BLaER1 treated with 17β-estradiol and CSF1 and Interleukin-3, amounts not matched to agents 10 nM and 100 nM (cell line): ENCODE data around the gene GSTP1.

Source experiments
- H3K27ac ChIP-seq, 11 experiments: shearing (Covaris generic); formaldehyde crosslinking; 2 replicates each; pipeline ENCODE4 v1.8.1; 2022
- H3K27me3 ChIP-seq, 11 experiments: shearing (Covaris generic); formaldehyde crosslinking; 2 replicates each; pipeline ENCODE4 v1.8.1; 2022
- H3K36me3 ChIP-seq, 11 experiments: shearing (Covaris generic); formaldehyde crosslinking; 2 replicates each; pipeline ENCODE4 v1.8.1; 2022
- H3K4me1 ChIP-seq, 10 experiments: shearing (Covaris generic); formaldehyde crosslinking; 2 replicates each; pipeline ENCODE4 v1.8.1; 2022
- H3K4me2 ChIP-seq, 11 experiments: shearing (Covaris generic); formaldehyde crosslinking; 2 replicates each; pipeline ENCODE4 v1.8.1; 2022
- H3K4me3 ChIP-seq, 10 experiments: shearing (Covaris generic); formaldehyde crosslinking; 2 replicates each; pipeline ENCODE4 v1.8.1; 2022
- H3K9ac ChIP-seq, 11 experiments: shearing (Covaris generic); formaldehyde crosslinking; 2 replicates each; pipeline ENCODE4 v1.8.1; 2022
- H3K9me3 ChIP-seq, 11 experiments: shearing (Covaris generic); formaldehyde crosslinking; replicated peaks in 1 of 11; 2 replicates each; pipeline ENCODE4 v1.8.1; 2022
- H4K20me1 ChIP-seq, 11 experiments: shearing (Covaris generic); formaldehyde crosslinking; 2 replicates each; pipeline ENCODE4 v1.8.1; 2022
- Cebpa-rat ChIP-seq, 11 experiments: shearing (Covaris generic); IDR thresholded peaks; 2 replicates each; pipeline ENCODE4 v1.8.1; 2022

Gene GSTP1

GRCh38 chr11:67583247-67584204 lies at the start of gene GSTP1:
GSTP1 (plus strand) TSS chr11:67583812; CDS start chr11:67583844, 32 bp downstream.
- H3K9me3 ChIP-seq = peaks cover 0 to 12% (median 0%) of the 10 kb centered on the region in 11 experiments; a peak in 2 of 22 replicates
- H3K9ac ChIP-seq = peak within 1 kb of the TSS; percentile 80 to 97 (median 92)
- no peak for TF ChIP-seq Cebpa-rat (IDR thresholded peaks at IDR 0.05)
- peak within 1 kb of the TSS; percentile 85 to 100 (median 99) for H3K4me2 ChIP-seq
- peaks cover 3 to 41% (median 37%) of the 10 kb centered on the region in 11 experiments; a peak in 20 of 22 replicates for H3K36me3 ChIP-seq
- peaks cover 0 to 13% (median 8%) of the 10 kb centered on the region in 11 experiments; a peak in 11 of 22 replicates for H3K27me3 ChIP-seq
- peak within 1 kb of the TSS; percentile 69 to 97 (median 94) for H3K27ac ChIP-seq
- H3K4me1 ChIP-seq = peaks cover 74 to 88% (median 85%) of the 10 kb centered on the region in 10 experiments
- peaks cover 14 to 46% (median 42%) of the 10 kb centered on the region in 11 experiments; a peak in 21 of 22 replicates for H4K20me1 ChIP-seq
- H3K4me3 ChIP-seq = peak within 1 kb of the TSS; percentile 54 to 85 (median 76)

GRCh38 chr11:67534070-67534679 lies 49.4 kb upstream of the GSTP1 start:
- Histone ChIP-seq H3K4me2 (no peak overlapping the region), H3K36me3 (peaks cover 0 to 4% (median 0%) of the 10 kb centered on the region in 11 experiments; a peak in 1 of 22 replicates), H3K27ac (no peak overlapping the region), H3K9me3 (peaks cover 52 to 76% (median 63%) of the 10 kb centered on the region in 11 experiments), H3K4me3 (peak overlapping the region in 3 of 10 experiments; percentile 1 to 40 (median 17); a peak in 2 of 20 replicates), H3K9ac (no peak overlapping the region), H3K27me3 (no peaks in the 10 kb centered on the region), H3K4me1 (peaks cover 15 to 20% (median 16%) of the 10 kb centered on the region in 10 experiments), H4K20me1 (no peaks in the 10 kb centered on the region)
- TF ChIP-seq Cebpa-rat (IDR thresholded peaks at IDR 0.05) = no peak

GRCh38 chr11:67535561-67535960 lies 48.1 kb upstream of the GSTP1 start:
- no peak for TF ChIP-seq Cebpa-rat (IDR thresholded peaks at IDR 0.05)
- no peak overlapping the region for H3K4me3 ChIP-seq
- no peak overlapping the region for H3K9ac ChIP-seq
- no peaks in the 10 kb centered on the region for H4K20me1 ChIP-seq
- H3K4me1 ChIP-seq = peaks cover 1 to 9% (median 2%) of the 10 kb centered on the region in 10 experiments; a peak in 19 of 20 replicates
- H3K36me3 ChIP-seq = peaks cover 0 to 4% (median 0%) of the 10 kb centered on the region in 11 experiments; a peak in 1 of 22 replicates
- H3K27ac ChIP-seq = no peak overlapping the region
- no peaks in the 10 kb centered on the region for H3K27me3 ChIP-seq
- peaks cover 54 to 79% (median 69%) of the 10 kb centered on the region in 11 experiments for H3K9me3 ChIP-seq
- no peak overlapping the region for H3K4me2 ChIP-seq

DNA sequence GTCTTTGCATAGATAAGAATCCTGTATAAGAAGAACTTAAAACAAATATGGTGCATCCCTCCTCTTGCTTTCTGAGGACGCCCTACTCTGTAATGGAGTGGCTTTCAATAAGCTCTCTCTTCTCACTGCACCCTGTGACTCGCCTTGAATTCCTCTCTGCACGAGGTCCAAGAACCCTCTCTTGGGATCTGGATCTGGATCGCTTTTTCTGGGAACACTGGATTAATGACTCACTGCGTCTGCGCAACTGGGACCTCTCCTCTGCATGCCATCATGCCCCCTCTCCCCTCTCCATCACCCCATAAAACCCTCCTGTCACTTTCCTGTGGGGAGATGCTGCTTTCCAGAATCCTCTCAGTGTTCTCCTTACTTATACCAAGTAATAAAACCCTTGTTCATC lies 45.3 kb upstream of the GSTP1 start:
- H3K4me3 ChIP-seq = no peak overlapping the region
- peaks cover 0 to 4% (median 0%) of the 10 kb centered on the region in 11 experiments; a peak in 1 of 22 replicates for H3K36me3 ChIP-seq
- H3K9ac ChIP-seq = no peak overlapping the region
- peaks cover 0 to 13% (median under 1%) of the 10 kb centered on the region in 10 experiments; a peak in 5 of 20 replicates for H3K4me1 ChIP-seq
- no peaks in the 10 kb centered on the region for H4K20me1 ChIP-seq
- no peak overlapping the region for H3K27ac ChIP-seq
- no peak for TF ChIP-seq Cebpa-rat (IDR thresholded peaks at IDR 0.05)
- H3K27me3 ChIP-seq = no peaks in the 10 kb centered on the region
- H3K4me2 ChIP-seq = no peak overlapping the region
- peaks cover 41 to 61% (median 51%) of the 10 kb centered on the region in 11 experiments for H3K9me3 ChIP-seq

GRCh38 chr11:67538823-67539505 lies 44.6 kb upstream of the GSTP1 start:
- H3K27me3 ChIP-seq = no peaks in the 10 kb centered on the region
- H3K9me3 ChIP-seq = peaks cover 35 to 55% (median 44%) of the 10 kb centered on the region in 11 experiments
- no peaks in the 10 kb centered on the region for H3K36me3 ChIP-seq
- no peak for TF ChIP-seq Cebpa-rat (IDR thresholded peaks at IDR 0.05)
- no peak overlapping the region for H3K4me3 ChIP-seq
- H3K4me1 ChIP-seq = peaks cover 0 to 19% (median 4%) of the 10 kb centered on the region in 10 experiments; a peak in 11 of 20 replicates
- no peak overlapping the region for H3K27ac ChIP-seq
- no peak overlapping the region for H3K9ac ChIP-seq
- H3K4me2 ChIP-seq = no peak overlapping the region
- H4K20me1 ChIP-seq = no peaks in the 10 kb centered on the region

- no peak for TF ChIP-seq Cebpa-rat (IDR thresholded peaks at IDR 0.05)
- no peak overlapping the region for H3K27ac ChIP-seq
- peaks cover 0 to 25% (median 10%) of the 10 kb centered on the region in 10 experiments; a peak in 16 of 20 replicates for H3K4me1 ChIP-seq
- H3K4me2 ChIP-seq = no peak overlapping the region
- H3K36me3 ChIP-seq = no peaks in the 10 kb centered on the region
- peaks cover 29 to 49% (median 38%) of the 10 kb centered on the region in 11 experiments for H3K9me3 ChIP-seq
- H3K27me3 ChIP-seq = no peaks in the 10 kb centered on the region
- no peak overlapping the region for H3K4me3 ChIP-seq
- H3K9ac ChIP-seq = no peak overlapping the region
- H4K20me1 ChIP-seq = no peaks in the 10 kb centered on the region
Measured at GRCh38 chr11:67539550-67539949, 44.1 kb upstream of the GSTP1 start.

- no peak overlapping the region for H3K9ac ChIP-seq
- H4K20me1 ChIP-seq = no peaks in the 10 kb centered on the region
- H3K9me3 ChIP-seq = peaks cover 12 to 32% (median 22%) of the 10 kb centered on the region in 11 experiments
- H3K4me3 ChIP-seq = no peak overlapping the region
- peaks cover 0 to 42% (median 23%) of the 10 kb centered on the region in 10 experiments; a peak in 16 of 20 replicates for H3K4me1 ChIP-seq
- H3K27me3 ChIP-seq = no peaks in the 10 kb centered on the region
- H3K27ac ChIP-seq = no peak overlapping the region
- no peaks in the 10 kb centered on the region for H3K36me3 ChIP-seq
- H3K4me2 ChIP-seq = no peak overlapping the region
- no peak for TF ChIP-seq Cebpa-rat (IDR thresholded peaks at IDR 0.05)
Measured at GRCh38 chr11:67541198-67541597, 42.4 kb upstream of the GSTP1 start.

- no peaks in the 10 kb centered on the region for H3K27me3 ChIP-seq
- no peaks in the 10 kb centered on the region for H4K20me1 ChIP-seq
Measured at GRCh38 chr11:67542169-67542568, 41.4 kb upstream of the GSTP1 start.

More at GRCh38 chr11:67542169-67542568, 41.4 kb upstream of the GSTP1 start:
- no peak overlapping the region for H3K4me3 ChIP-seq
- TF ChIP-seq Cebpa-rat (IDR thresholded peaks at IDR 0.05) = no peak
- peaks cover 0 to 49% (median 23%) of the 10 kb centered on the region in 10 experiments; a peak in 16 of 20 replicates for H3K4me1 ChIP-seq
- H3K4me2 ChIP-seq = no peak overlapping the region
- H3K27ac ChIP-seq = no peak overlapping the region
- H3K9ac ChIP-seq = no peak overlapping the region
- no peaks in the 10 kb centered on the region for H3K36me3 ChIP-seq
- peaks cover 3 to 23% (median 12%) of the 10 kb centered on the region in 11 experiments; a peak in 19 of 22 replicates for H3K9me3 ChIP-seq
